HUES6 (cell line): ENCODE measurements around the gene LMF1.
A peak's percentile ranks its signal among the peaks of the same experiment; 100 is the strongest.

Experiments used
- H3K27ac ChIP-seq: 2 replicates; pipeline ENCODE4 v1.7.0; 2013; ENCODE audit warnings: low read depth, mild to moderate bottlenecking, low read length, inconsistent platforms
- H3K27me3 ChIP-seq: 2 replicates; pipeline ENCODE4 v1.6.1; 2013; ENCODE audit warnings: low read length; ENCODE audit not compliant: control insufficient read depth, insufficient read depth
- H3K36me3 ChIP-seq: 2 replicates; pipeline ENCODE4 v1.6.1; 2013; ENCODE audit warnings: low read length; ENCODE audit not compliant: control insufficient read depth, insufficient read depth
- H3K4me1 ChIP-seq: 2 replicates; pipeline ENCODE4 v1.6.1; 2013; ENCODE audit warnings: low read length; ENCODE audit not compliant: control insufficient read depth, insufficient read depth
- H3K4me3 ChIP-seq: 2 replicates; pipeline ENCODE4 v1.5.1; 2013; ENCODE audit warnings: low read depth, low read length
- H3K9ac ChIP-seq: one replicate; pipeline ENCODE4 v1.6.1; 2013; ENCODE audit warnings: mild to moderate bottlenecking, low read length
- H3K9me3 ChIP-seq: 2 replicates; pipeline ENCODE4 v1.6.1; 2013; ENCODE audit warnings: low read depth, low read length; ENCODE audit not compliant: control insufficient read depth, insufficient read depth

Gene LMF1

GRCh38 chr16:970766-971581 lies at the start of gene LMF1:
LMF1 (minus strand) TSS chr16:970984; CDS start chr16:970980, 4 bp downstream.
- Histone ChIP-seq H3K27me3 (peaks cover 12% of the 10 kb centered on the region), H3K4me3 (peak within 1 kb of the TSS; percentile 74), H3K9ac (peak within 1 kb of the TSS; percentile 78), H3K27ac (peak within 1 kb of the TSS; percentile 2; the same call in 1 of the 2 replicates), H3K36me3 (peaks cover 14% of the 10 kb centered on the region), H3K4me1 (peaks cover 25% of the 10 kb centered on the region), H3K9me3 (peaks cover 6% of the 10 kb centered on the region; the same call in 1 of the 2 replicates)

GRCh38 chr16:1020091-1020399 lies 49.3 kb upstream of the LMF1 start:
- Histone ChIP-seq H3K9me3 (no peaks in the 10 kb centered on the region), H3K4me1 (no peaks in the 10 kb centered on the region; the same call in 1 of the 2 replicates), H3K36me3 (no peaks in the 10 kb centered on the region), H3K4me3 (no peak overlapping the region), H3K9ac (no peak overlapping the region), H3K27me3 (peaks cover under 1% of the 10 kb centered on the region), H3K27ac (no peak overlapping the region)

- no peaks in the 10 kb centered on the region for H3K9me3 ChIP-seq
- H3K36me3 ChIP-seq: no peaks in the 10 kb centered on the region
- H3K4me3 ChIP-seq: no peak overlapping the region
- peaks cover 3% of the 10 kb centered on the region; the same call in 1 of the 2 replicates for H3K4me1 ChIP-seq
- no peak overlapping the region for H3K27ac ChIP-seq
- H3K9ac ChIP-seq: no peak overlapping the region
- no peaks in the 10 kb centered on the region for H3K27me3 ChIP-seq
Observed at GRCh38 chr16:1019231-1020090, 48.7 kb upstream of the LMF1 start.

GRCh38 chr16:1018447-1019198 lies 47.8 kb upstream of the LMF1 start:
- H3K27ac ChIP-seq: no peak overlapping the region
- H3K9me3 ChIP-seq: no peaks in the 10 kb centered on the region
- H3K4me1 ChIP-seq: peaks cover 3% of the 10 kb centered on the region; the same call in 1 of the 2 replicates
- no peak overlapping the region for H3K4me3 ChIP-seq
- H3K9ac ChIP-seq: no peak overlapping the region
- no peaks in the 10 kb centered on the region for H3K27me3 ChIP-seq
- no peaks in the 10 kb centered on the region for H3K36me3 ChIP-seq

- Histone ChIP-seq H3K9ac (no peak overlapping the region), H3K27me3 (no peaks in the 10 kb centered on the region; the same call in 1 of the 2 replicates), H3K27ac (no peak overlapping the region), H3K4me3 (no peak overlapping the region), H3K36me3 (no peaks in the 10 kb centered on the region), H3K4me1 (peaks cover 3% of the 10 kb centered on the region; the same call in 1 of the 2 replicates), H3K9me3 (no peaks in the 10 kb centered on the region)
Observed at GRCh38 chr16:1014771-1015495, 44.1 kb upstream of the LMF1 start.

GRCh38 chr16:1014221-1014620 lies 43.4 kb upstream of the LMF1 start:
- H3K9ac ChIP-seq: no peak overlapping the region
- H3K36me3 ChIP-seq: no peaks in the 10 kb centered on the region
- H3K4me1 ChIP-seq: peaks cover 3% of the 10 kb centered on the region; the same call in 1 of the 2 replicates
- H3K27me3 ChIP-seq: no peaks in the 10 kb centered on the region; the same call in 1 of the 2 replicates
- H3K4me3 ChIP-seq: no peak overlapping the region
- no peak overlapping the region for H3K27ac ChIP-seq
- H3K9me3 ChIP-seq: no peaks in the 10 kb centered on the region

GRCh38 chr16:1013593-1013900 lies 42.8 kb upstream of the LMF1 start:
- Histone ChIP-seq H3K9me3 (no peaks in the 10 kb centered on the region), H3K36me3 (no peaks in the 10 kb centered on the region), H3K4me1 (peaks cover 3% of the 10 kb centered on the region; the same call in 1 of the 2 replicates), H3K4me3 (no peak overlapping the region), H3K27ac (no peak overlapping the region), H3K9ac (no peak overlapping the region), H3K27me3 (no peaks in the 10 kb centered on the region; the same call in 1 of the 2 replicates)

GRCh38 chr16:1012722-1013592 lies 42.2 kb upstream of the LMF1 start:
- H3K27me3 ChIP-seq: no peaks in the 10 kb centered on the region; the same call in 1 of the 2 replicates
- no peak overlapping the region for H3K27ac ChIP-seq
- no peak overlapping the region for H3K9ac ChIP-seq
- no peaks in the 10 kb centered on the region for H3K36me3 ChIP-seq
- H3K4me3 ChIP-seq: no peak overlapping the region
- no peaks in the 10 kb centered on the region for H3K9me3 ChIP-seq
- H3K4me1 ChIP-seq: peaks cover 3% of the 10 kb centered on the region; the same call in 1 of the 2 replicates

GRCh38 chr16:1012135-1012534 lies 41.4 kb upstream of the LMF1 start:
- H3K9ac ChIP-seq: no peak overlapping the region
- H3K27me3 ChIP-seq: no peaks in the 10 kb centered on the region; the same call in 1 of the 2 replicates
- H3K9me3 ChIP-seq: no peaks in the 10 kb centered on the region
- no peak overlapping the region for H3K4me3 ChIP-seq
- no peak overlapping the region for H3K27ac ChIP-seq
- H3K36me3 ChIP-seq: no peaks in the 10 kb centered on the region
- peaks cover 3% of the 10 kb centered on the region; the same call in 1 of the 2 replicates for H3K4me1 ChIP-seq
